HCT116 (cell line): ENCODE data around the gene CAMK2N1.

ENCODE experiments used
- CEBPB ChIP-seq: IDR thresholded peaks from 2 replicates; pipeline ENCODE4 v1.6.1; 2012; ENCODE audit warnings: low read depth
- CTCF ChIP-seq, 3 experiments: fragments of 200-600 bp in 1 of 3; sonication (generic) in 1 of 3; IDR thresholded peaks in 2 of 3; conservative IDR thresholded peaks in 1 of 3; 2 replicates each; pipeline ENCODE4 v1.5.1; 2012 to 2017; ENCODE audit warnings: low read depth in 2 of 3, low read length in 2 of 3, antibody characterized with exemption in 1 of 3, borderline replicate concordance in 1 of 3, control low read depth in 1 of 3, mild to moderate bottlenecking in 1 of 3, mixed read lengths in 1 of 3, mixed run types in 1 of 3, moderate library complexity in 1 of 3; ENCODE audit not compliant: insufficient read depth in 1 of 3
- EZH2phosphoT487 ChIP-seq: fragments of 200-600 bp; IDR thresholded peaks from 2 replicates; pipeline ENCODE4 v1.6.1; 2018; ENCODE audit warnings: antibody characterized with exemption, borderline replicate concordance
- JUND ChIP-seq: IDR thresholded peaks from 2 replicates; pipeline ENCODE4 v1.6.1; 2012
- MAX ChIP-seq: IDR thresholded peaks from 2 replicates; pipeline ENCODE4 v1.6.1; 2012
- POLR2A ChIP-seq: IDR thresholded peaks from 2 replicates; pipeline ENCODE4 v1.7.0; 2011; ENCODE audit warnings: borderline replicate concordance; ENCODE audit not compliant: insufficient read depth, insufficient read length; ENCODE audit errors: extremely low read depth
- POLR2AphosphoS5 ChIP-seq: IDR thresholded peaks from 2 replicates; pipeline ENCODE4 v1.6.1; 2011; ENCODE audit warnings: mild to moderate bottlenecking, low read depth, low read length, moderate library complexity
- RAD21 ChIP-seq: IDR thresholded peaks from 2 replicates; pipeline ENCODE4 v1.6.1; 2012; ENCODE audit warnings: low read depth, mild to moderate bottlenecking
- REST ChIP-seq: IDR thresholded peaks from 2 replicates; pipeline ENCODE4 v1.6.1; 2012; ENCODE audit warnings: low read depth
- TCF7L2 ChIP-seq: IDR thresholded peaks from 2 replicates; pipeline ENCODE4 v1.7.0; 2011; ENCODE audit warnings: borderline replicate concordance, inconsistent platforms; ENCODE audit not compliant: insufficient read depth, insufficient read length; ENCODE audit errors: extremely low read depth
- ZBTB33 ChIP-seq: IDR thresholded peaks from 2 replicates; pipeline ENCODE4 v1.6.1; 2011; ENCODE audit warnings: mild to moderate bottlenecking, low read length, moderate library complexity; ENCODE audit not compliant: insufficient replicate concordance; ENCODE audit errors: extremely low read depth
- ZFX ChIP-seq: fragments of 450-650 bp; IDR thresholded peaks from 2 replicates; pipeline ENCODE4 v1.6.1; 2017
- ZNF274 ChIP-seq: fragments of 200-500 bp; sonication (Bioruptor generic); IDR thresholded peaks from 2 replicates; pipeline ENCODE4 v1.6.1; 2014; ENCODE audit warnings: mild to moderate bottlenecking, low read depth, low read length, inconsistent platforms

- TF ChIP-seq ZNF274, result no peak
- TF ChIP-seq TCF7L2, result no peak
- no peak for TF ChIP-seq JUND
- no peak for TF ChIP-seq CEBPB
- TF ChIP-seq REST, result no peak
- no peak for TF ChIP-seq EZH2phosphoT487
- no peak for TF ChIP-seq CTCF (IDR thresholded peaks at IDR 0.05 in 2 of 3, conservative IDR thresholded peaks at IDR 0.05 in 1 of 3; ENCODE audit: borderline replicate concordance in 1 of 3, insufficient read depth in 1 of 3, low read depth in 2 of 3, low read length in 2 of 3)
- TF ChIP-seq POLR2A, result no peak
- TF ChIP-seq RAD21, result no peak
- no peak for TF ChIP-seq ZBTB33
- TF ChIP-seq POLR2AphosphoS5, result no peak
- TF ChIP-seq ZFX, result no peak
- TF ChIP-seq MAX, result no peak
These were observed 1.2 kb downstream of the CAMK2N1 start for GRCh38 chr1:20484519-20485462.
